HFFc6 (cell line): ENCODE results near the gene JMJD6. TPM values are rescaled to one million over a fixed set of nuclear protein-coding genes. Genes with fewer than 3 reads are reported as not detected.
"Not testable (repeated sequence)": the region's sequence is repeated elsewhere in the genome, so short reads cannot be mapped to it uniquely, and the experiment has no call there.

Experiments
- DNase-seq: peaks from one replicate; pipeline ENCODE4 v3.0.0-alpha.2; 2018
- H3K27ac Mint-ChIP-seq: 2 replicates; pipeline ENCODE4 v1.8.0; 2020; ENCODE audit warnings: mild to moderate bottlenecking, mixed read lengths
- H3K27me3 Mint-ChIP-seq: 2 replicates; pipeline ENCODE4 v1.8.0; 2021; ENCODE audit warnings: mild to moderate bottlenecking, moderate library complexity, mixed read lengths; ENCODE audit not compliant: insufficient read depth
- H3K36me3 Mint-ChIP-seq: 2 replicates; pipeline ENCODE4 v1.8.0; 2021; ENCODE audit warnings: low read depth, mixed read lengths
- H3K4me1 Mint-ChIP-seq: 2 replicates; pipeline ENCODE4 v1.8.0; 2020; ENCODE audit warnings: low read depth, mixed read lengths
- H3K4me3 Mint-ChIP-seq: 2 replicates; pipeline ENCODE4 v1.8.0; 2020; ENCODE audit warnings: mild to moderate bottlenecking, moderate library complexity, mixed read lengths
- H3K9me3 Mint-ChIP-seq: 2 replicates; pipeline ENCODE4 v1.8.0; 2020; ENCODE audit warnings: mild to moderate bottlenecking, mixed read lengths
- CTCF ChIP-seq: fragments of 200-600 bp; sonication (generic); IDR thresholded peaks from 2 replicates; pipeline ENCODE4 v1.5.0; 2021; ENCODE audit warnings: antibody characterized with exemption, mild to moderate bottlenecking
- total RNA-seq, 6 experiments: library from RNA; stranded (reverse); fragmentation: NEBNext Ultra II Directional; extraction: Animal tissue kit (Norgen Biotek cat#: 25700); gene quantifications; 2 replicates in 1 of 6; 3 replicates in 5 of 6; pipeline ENCODE4 v1.2.3, GENCODE V29; 2021

Gene JMJD6
- total RNA-seq, 6 experiments from 2014 or later: 32.9 to 44.3 (median 37.3) TPM

DNA sequence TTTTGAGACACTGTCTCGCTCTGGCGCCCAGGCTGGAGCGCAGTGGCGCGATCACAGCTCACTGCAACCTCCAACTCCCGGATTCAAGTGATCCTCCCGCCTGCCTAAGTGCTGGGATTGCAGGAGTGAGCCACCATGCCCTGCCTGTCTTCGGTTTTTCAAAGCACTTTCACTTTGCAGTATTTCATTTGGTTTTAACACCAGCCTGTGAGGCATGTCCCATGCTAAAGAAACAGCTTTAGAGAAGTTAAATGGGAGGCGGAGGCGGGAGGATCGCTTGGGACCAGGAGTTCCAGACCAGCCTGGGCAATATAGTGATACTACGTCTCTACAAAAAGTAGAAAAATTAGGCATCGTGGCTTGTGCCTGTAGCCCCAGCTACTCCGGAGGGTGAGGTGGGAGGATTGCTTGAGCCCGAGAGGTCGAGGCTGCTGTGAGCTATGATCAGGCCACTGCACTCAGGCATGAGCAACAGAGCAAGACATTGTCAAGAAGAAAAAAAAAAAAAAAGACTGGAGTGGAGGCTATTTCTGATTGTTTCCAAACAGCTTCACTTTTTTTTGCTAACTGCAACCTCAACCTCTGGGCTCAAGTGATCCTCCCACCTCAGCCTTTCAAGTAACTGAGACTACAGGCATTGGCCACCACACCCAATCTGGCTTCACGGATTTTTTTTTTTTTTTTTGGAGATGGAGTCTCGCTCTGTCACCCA is 1.5 kb upstream of the JMJD6 start:
- H3K27me3 Mint-ChIP-seq: peaks cover 3% of the 10 kb centered on the region; the same call in 1 of the 2 replicates
- no peaks in the 10 kb centered on the region for H3K9me3 Mint-ChIP-seq
- peak; percentile 34 for DNase-seq
- peaks cover 34% of the 10 kb centered on the region for H3K4me1 Mint-ChIP-seq
- no peak for TF ChIP-seq CTCF
- H3K36me3 Mint-ChIP-seq: peaks cover 27% of the 10 kb centered on the region
- peak overlapping the region; percentile 95 for H3K4me3 Mint-ChIP-seq
- H3K27ac Mint-ChIP-seq: peak overlapping the region; percentile 96

GRCh38 chr17:76726776-76727718 is 641 bp upstream of the JMJD6 start, which contains the start of gene METTL23:
TSS of gene METTL23 (plus strand) at chr17:76726839. CDS start at chr17:76729711, 2,872 bp downstream.
- Mint-ChIP-seq H3K36me3 (peaks cover 30% of the 10 kb centered on the region), H3K9me3 (no peaks in the 10 kb centered on the region), H3K4me1 (peaks cover 29% of the 10 kb centered on the region), H3K27ac (peak within 1 kb of the TSS; percentile 96), H3K27me3 (peaks cover 3% of the 10 kb centered on the region; the same call in 1 of the 2 replicates), H3K4me3 (peak within 1 kb of the TSS; percentile 95)
- TF ChIP-seq CTCF: peak; percentile 85
- peak; percentile 57 for DNase-seq

DNA sequence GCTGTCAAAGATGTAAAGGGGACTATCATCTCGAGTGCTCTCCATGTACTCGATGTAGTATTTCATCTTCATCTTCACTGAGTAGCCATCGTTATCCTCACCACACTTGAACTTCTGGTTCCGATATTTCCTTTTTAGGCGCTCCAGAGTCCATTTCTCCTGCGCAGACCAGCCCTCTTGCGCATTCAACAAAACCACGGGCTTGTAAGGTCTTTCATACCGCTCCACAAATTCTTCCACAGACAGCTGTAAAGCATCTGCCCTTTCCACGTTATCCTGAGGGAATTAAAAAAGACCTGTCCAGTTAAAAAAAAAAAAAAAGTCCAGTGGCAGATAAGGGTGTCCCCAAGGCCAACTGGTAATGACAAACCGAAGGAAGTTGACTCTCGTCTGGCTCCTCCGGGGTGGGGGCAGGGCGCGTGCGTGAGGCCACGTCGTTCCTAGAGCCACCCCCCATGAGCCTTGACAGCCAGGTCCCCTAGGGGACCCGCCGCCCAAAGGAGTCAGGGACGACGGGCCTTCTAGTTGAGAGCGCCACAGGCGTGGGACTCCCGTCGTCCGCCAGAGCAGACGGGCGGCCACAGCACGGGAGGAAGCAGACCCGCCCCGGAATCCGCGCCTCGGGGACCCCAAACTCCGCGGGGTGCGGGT is 701 bp downstream of the JMJD6 start:
- H3K9me3 Mint-ChIP-seq: no peaks in the 10 kb centered on the region
- H3K36me3 Mint-ChIP-seq: peaks cover 41% of the 10 kb centered on the region
- H3K4me1 Mint-ChIP-seq: peaks cover 36% of the 10 kb centered on the region
- H3K4me3 Mint-ChIP-seq: peak overlapping the region; percentile 95
- H3K27ac Mint-ChIP-seq: peak overlapping the region; percentile 96
- DNase-seq: no peak
- peaks cover 3% of the 10 kb centered on the region; the same call in 1 of the 2 replicates for H3K27me3 Mint-ChIP-seq
- no peak for TF ChIP-seq CTCF

DNA sequence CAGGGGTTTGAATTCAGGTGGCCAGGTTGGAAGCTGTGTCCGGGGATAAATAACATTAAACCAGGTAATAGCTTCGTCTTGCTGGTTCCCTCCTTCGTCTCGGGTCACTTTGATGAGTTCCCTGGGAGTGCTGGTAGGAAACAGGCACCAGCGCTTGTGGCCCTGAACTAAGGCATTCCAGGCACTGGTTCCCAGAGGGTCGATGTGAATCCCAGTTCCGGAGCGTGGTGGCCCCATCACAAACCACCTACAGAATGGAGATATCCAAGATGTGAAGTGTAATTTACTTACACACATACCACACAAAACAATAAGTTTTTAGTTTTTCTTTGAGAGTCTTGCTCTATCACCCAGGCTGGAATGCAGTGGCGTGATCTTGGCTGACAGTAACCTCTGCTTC is 2.6 kb downstream of the JMJD6 start:
- Mint-ChIP-seq H3K27ac (no peak overlapping the region), H3K36me3 (peaks cover 52% of the 10 kb centered on the region), H3K4me3 (no peak overlapping the region), H3K9me3 (no peaks in the 10 kb centered on the region), H3K4me1 (peaks cover 30% of the 10 kb centered on the region), H3K27me3 (peaks cover 3% of the 10 kb centered on the region; the same call in 1 of the 2 replicates)
- DNase-seq: no peak
- no peak for TF ChIP-seq CTCF

DNA sequence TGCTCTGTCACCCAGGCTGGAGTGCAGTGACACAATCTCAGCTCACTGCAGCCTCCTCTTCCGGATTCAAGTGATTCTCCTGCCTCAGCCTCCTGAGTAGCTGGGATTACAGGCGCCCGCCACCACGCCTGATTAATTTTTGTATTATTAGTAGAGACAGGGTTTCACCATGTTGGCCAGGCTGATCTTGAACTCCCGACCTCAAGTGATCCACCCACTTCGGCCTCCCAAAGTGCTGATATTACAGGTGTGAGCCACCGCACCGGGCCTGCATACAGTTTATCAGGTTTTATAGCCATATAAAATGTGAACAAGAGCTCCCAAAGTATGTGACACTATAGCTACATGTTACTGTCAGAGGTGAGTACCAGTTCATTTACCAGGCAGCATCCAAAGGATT is 3.4 kb downstream of the JMJD6 start:
- H3K27ac Mint-ChIP-seq, H3K27me3 Mint-ChIP-seq, H3K9me3 Mint-ChIP-seq, DNase-seq: not testable (repeated sequence)
- H3K4me1 Mint-ChIP-seq: peaks cover 37% of the 10 kb centered on the region
- H3K4me3 Mint-ChIP-seq: peak overlapping the region; percentile 20; the same call in 1 of the 2 replicates
- H3K36me3 Mint-ChIP-seq: peaks cover 56% of the 10 kb centered on the region
